Astrocyte of the cerebellum (primary cell): ENCODE measurements around the gene PTK6.

Experiments used
- DNase-seq: peaks from one replicate; pipeline ENCODE4 v3.0.0-alpha.2; 2011; ENCODE audit warnings: low read depth
- H3K4me3 ChIP-seq: 2 replicates; pipeline ENCODE4 v1.5.1; 2011; ENCODE audit warnings: mild to moderate bottlenecking, low read depth, low read length, moderate library complexity
- in situ Hi-C: cut with HindIII; loops from 2 replicates; pipeline ENCODE4 v1.10.0; 2017; ENCODE audit warnings: low sequenced_read_pairs
- TF ChIP-seq, protein P1 (sequence below): IDR thresholded peaks from 2 replicates; pipeline ENCODE4 v1.5.1; 2012; ENCODE audit warnings: low read length, low read depth, moderate library complexity, mild to moderate bottlenecking; ENCODE audit errors: missing control alignments

The PTK6 gene

DNA sequence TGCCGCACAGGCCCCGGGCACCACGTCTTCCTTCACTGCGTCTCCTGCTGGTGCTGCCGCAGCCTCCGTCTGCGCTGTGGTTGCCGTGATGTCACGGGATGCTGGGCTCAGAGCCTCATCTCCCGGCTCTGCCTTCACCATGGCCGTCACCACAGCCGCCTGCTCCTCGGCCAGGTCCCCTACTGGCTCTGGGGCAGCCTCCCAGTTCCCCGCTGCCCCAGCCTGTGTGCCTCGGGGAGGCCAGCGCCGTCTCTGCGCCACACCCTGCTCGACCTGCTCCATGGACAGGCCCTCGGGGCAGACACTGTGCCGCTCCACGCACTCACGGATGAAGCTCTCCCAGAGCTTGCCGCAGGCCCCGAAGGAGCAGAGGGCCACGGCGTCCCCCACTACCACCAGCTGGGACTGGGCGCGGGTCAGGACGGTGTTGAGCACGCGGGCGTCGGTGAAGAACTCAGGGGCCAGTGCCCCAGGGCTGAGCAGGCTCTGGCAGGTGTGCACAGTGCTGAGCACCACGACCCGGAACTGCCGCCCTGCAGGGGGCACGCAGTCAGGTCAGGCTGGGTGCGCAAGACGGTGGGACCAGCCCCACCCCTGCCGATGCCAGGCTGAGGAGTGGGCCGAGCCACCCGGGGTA lies 28.6 kb upstream of the PTK6 start:
- H3K4me3 ChIP-seq = no peak overlapping the region
- TF ChIP-seq, protein P1, sequence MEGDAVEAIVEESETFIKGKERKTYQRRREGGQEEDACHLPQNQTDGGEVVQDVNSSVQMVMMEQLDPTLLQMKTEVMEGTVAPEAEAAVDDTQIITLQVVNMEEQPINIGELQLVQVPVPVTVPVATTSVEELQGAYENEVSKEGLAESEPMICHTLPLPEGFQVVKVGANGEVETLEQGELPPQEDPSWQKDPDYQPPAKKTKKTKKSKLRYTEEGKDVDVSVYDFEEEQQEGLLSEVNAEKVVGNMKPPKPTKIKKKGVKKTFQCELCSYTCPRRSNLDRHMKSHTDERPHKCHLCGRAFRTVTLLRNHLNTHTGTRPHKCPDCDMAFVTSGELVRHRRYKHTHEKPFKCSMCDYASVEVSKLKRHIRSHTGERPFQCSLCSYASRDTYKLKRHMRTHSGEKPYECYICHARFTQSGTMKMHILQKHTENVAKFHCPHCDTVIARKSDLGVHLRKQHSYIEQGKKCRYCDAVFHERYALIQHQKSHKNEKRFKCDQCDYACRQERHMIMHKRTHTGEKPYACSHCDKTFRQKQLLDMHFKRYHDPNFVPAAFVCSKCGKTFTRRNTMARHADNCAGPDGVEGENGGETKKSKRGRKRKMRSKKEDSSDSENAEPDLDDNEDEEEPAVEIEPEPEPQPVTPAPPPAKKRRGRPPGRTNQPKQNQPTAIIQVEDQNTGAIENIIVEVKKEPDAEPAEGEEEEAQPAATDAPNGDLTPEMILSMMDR = no peak
- DNase-seq = no peak
- in situ Hi-C loops = no loop called here

DNA sequence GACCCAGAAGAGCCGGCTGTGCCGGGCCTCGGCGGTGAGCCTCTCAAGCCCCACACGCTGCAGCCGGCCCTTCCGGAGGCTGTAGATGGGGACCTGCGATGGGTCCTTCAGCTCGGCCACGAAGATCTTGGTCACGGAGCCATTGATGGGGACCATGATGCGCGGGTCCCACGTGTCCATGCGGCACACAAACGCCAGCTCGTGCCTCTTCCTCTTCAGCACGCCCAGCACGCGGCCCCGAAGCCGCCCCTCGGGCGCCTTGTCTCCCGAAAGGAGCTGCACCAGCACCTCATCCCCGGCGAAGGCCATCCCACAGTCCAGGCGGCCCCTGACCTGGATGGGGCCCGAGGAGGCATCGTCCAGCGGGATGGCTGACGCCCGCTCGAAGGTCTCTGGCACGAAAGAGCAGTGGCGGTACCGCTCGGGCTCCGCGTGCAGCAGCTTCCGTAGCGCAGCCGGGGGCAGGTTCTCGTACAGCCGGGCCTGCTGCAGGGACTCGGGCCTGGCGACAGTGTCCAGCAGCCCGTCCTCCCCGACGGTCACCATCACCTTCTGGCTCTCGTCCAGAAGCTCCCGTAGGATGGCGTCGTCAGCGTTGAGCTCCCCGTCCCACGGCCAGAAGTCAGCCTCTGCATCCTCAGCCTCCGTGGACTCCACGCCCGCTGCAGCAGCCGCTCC lies 28.0 kb upstream of the PTK6 start:
- in situ Hi-C loops = no loop called here

GRCh38 chr20:63564036-63564810 lies 27.0 kb upstream of the PTK6 start:
- in situ Hi-C loops = no loop called here
- DNase-seq = no peak
- TF ChIP-seq, protein P1 = no peak
- no peak overlapping the region for H3K4me3 ChIP-seq

More for the DNA sequence above, 28.0 kb upstream of the PTK6 start:
- TF ChIP-seq, protein P1 = no peak
- DNase-seq = no peak
- no peak overlapping the region for H3K4me3 ChIP-seq

DNA sequence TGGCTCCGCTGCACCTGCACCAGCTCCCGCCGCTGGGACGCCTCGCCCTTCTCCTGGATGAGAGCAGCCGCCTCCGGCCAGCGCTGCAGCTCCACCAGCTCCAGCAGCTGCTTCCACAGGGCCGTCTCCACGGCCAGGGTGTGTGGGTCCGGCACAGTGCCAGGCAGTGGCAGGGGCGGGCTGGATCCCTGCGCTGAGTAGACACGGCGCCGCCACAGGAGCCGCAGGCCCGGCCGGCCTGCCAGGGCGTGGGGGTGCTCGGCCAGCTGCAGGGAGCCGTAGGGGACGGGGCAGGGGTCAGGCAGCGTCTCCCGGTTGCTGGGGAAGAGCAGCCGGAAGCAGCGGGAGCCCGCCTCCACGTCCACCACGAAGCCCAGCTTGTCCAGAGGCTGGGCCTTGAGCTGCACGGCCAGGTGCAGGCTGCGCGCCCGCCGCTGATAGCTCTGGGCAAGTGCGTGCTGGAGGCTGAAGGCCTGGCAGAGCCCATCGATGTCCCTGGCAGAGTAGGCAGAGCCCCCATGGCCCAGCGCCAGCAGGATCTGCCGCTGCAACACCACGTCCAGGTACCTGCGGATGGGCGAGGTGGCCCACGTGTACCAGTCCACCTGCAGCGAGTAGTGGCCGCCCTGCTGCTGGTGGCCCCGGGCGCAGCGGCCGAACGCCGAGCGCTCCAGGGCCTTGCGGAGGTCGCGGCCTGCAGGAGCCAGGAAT lies 26.2 kb upstream of the PTK6 start:
- no peak overlapping the region for H3K4me3 ChIP-seq

GRCh38 chr20:63562461-63563224 lies 25.5 kb upstream of the PTK6 start:
- in situ Hi-C loops = no loop called here
- H3K4me3 ChIP-seq = no peak overlapping the region
- no peak for DNase-seq
- TF ChIP-seq, protein P1 = no peak

More for the DNA sequence above, 26.2 kb upstream of the PTK6 start:
- in situ Hi-C loops = no loop called here
- TF ChIP-seq, protein P1 = no peak
- DNase-seq = no peak
